Measurements from ENCODE around the gene ANK2. TPM values are rescaled to one million over a fixed set of nuclear protein-coding genes. Genes with fewer than 3 reads are reported as not detected.

ANK2 gene
- total RNA-seq, 1 donor from 2014 or later, result 9.4 TPM

- no peak overlapping the region for H3K27ac ChIP-seq
- no peaks in the 10 kb centered on the region for H3K36me3 ChIP-seq
- H3K4me3 ChIP-seq, result no peak overlapping the region
- H3K9me3 ChIP-seq, result no peaks in the 10 kb centered on the region
- intact Hi-C loops (cut with DNase I), result no loop called here
- TF ChIP-seq, protein P1, sequence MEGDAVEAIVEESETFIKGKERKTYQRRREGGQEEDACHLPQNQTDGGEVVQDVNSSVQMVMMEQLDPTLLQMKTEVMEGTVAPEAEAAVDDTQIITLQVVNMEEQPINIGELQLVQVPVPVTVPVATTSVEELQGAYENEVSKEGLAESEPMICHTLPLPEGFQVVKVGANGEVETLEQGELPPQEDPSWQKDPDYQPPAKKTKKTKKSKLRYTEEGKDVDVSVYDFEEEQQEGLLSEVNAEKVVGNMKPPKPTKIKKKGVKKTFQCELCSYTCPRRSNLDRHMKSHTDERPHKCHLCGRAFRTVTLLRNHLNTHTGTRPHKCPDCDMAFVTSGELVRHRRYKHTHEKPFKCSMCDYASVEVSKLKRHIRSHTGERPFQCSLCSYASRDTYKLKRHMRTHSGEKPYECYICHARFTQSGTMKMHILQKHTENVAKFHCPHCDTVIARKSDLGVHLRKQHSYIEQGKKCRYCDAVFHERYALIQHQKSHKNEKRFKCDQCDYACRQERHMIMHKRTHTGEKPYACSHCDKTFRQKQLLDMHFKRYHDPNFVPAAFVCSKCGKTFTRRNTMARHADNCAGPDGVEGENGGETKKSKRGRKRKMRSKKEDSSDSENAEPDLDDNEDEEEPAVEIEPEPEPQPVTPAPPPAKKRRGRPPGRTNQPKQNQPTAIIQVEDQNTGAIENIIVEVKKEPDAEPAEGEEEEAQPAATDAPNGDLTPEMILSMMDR (IDR thresholded peaks at IDR 0.05), result no peak
- H3K27me3 ChIP-seq, result no peaks in the 10 kb centered on the region
- H3K4me1 ChIP-seq, result no peaks in the 10 kb centered on the region
- DNase-seq (ENCODE audit: low spot score in 2 of 2), result no peak
Measured at GRCh38 chr4:113289766-113290165, 240.3 kb downstream of the ANK2 start.

GRCh38 chr4:113290666-113291065, 241.2 kb downstream of the ANK2 start:
- intact Hi-C loops (cut with DNase I), result no loop called here
- no peak for DNase-seq (ENCODE audit: low spot score in 2 of 2)
- Histone ChIP-seq H3K27ac (no peak overlapping the region), H3K36me3 (no peaks in the 10 kb centered on the region), H3K27me3 (no peaks in the 10 kb centered on the region), H3K9me3 (no peaks in the 10 kb centered on the region), H3K4me3 (no peak overlapping the region), H3K4me1 (peaks cover 0 to 3% of the 10 kb centered on the region in 2 donors)
- TF ChIP-seq, protein P1 (IDR thresholded peaks at IDR 0.05), result no peak

DNA sequence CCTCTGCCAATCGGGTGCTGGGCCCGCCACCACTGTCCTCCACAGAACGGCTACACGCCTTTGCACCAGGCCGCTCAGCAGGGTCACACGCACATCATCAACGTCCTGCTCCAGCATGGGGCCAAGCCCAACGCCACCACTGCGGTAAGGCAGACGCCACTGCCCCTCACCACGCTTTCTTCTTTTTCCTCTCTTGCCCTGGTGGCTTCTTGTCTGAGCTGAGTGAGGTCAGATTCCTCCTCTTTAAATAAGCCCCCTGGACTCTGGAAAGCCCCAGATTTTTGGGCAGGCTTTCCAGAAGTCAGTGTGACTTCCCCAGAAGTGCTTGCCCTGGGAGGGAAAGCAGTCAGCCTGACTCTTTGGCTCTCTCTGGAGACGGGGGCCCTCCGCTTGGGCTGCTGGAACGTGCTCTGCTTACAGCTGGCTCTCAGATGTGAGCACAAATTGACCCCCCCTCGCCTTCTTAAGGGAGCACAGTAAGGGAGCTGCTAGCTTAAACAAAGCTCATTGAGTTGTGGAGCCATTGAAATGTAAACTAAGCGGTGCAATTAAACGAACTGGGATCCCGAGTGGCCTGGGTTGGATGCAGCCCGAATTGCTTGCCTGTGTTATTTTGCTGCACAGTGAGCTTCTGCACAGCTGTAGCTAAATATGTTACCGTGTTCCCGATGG, 243.1 kb downstream of the ANK2 start:
- H3K9me3 ChIP-seq, result no peaks in the 10 kb centered on the region
- peak in 1 of 2 donors; percentile 69 for DNase-seq (ENCODE audit: low spot score in 2 of 2)
- no peaks in the 10 kb centered on the region for H3K27me3 ChIP-seq
- peak overlapping the region; percentile 43 to 46 for H3K27ac ChIP-seq
- TF ChIP-seq, protein P1 (IDR thresholded peaks at IDR 0.05), result no peak
- peak overlapping the region in 1 of 2 donors; percentile 56 for H3K4me3 ChIP-seq
- H3K4me1 ChIP-seq, result peaks cover 0 to 3% of the 10 kb centered on the region in 2 donors
- no peaks in the 10 kb centered on the region for H3K36me3 ChIP-seq
- intact Hi-C loops (cut with DNase I), result no loop called here

GRCh38 chr4:113293043-113293560, 243.6 kb downstream of the ANK2 start:
- H3K4me3 ChIP-seq, result peak overlapping the region in 1 of 2 donors; percentile 56

DNA sequence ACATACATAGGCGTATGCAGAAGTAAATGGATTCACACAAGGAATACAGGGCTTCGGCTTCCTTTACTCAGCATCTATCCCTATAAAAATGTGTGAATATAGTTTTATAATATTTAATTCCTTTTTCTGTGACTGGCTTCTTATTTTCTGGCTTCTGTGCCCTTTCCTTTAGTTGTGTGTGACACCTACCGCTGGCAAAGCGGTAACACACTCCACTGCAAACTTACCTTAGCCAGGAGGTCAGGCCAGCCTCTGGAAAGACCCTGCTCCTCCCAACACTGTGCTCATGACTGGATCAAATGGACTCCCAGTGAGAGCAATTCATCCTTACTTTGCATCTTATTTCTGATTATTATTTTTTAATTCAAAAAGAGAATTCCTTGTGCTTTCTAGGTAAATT, 244.2 kb downstream of the ANK2 start:
- no peaks in the 10 kb centered on the region for H3K9me3 ChIP-seq
- DNase-seq (ENCODE audit: low spot score in 2 of 2), result no peak
- peaks cover 0 to 3% of the 10 kb centered on the region in 2 donors for H3K4me1 ChIP-seq
- intact Hi-C loops (cut with DNase I), result no loop called here
- peak overlapping the region in 1 of 2 donors; percentile 56 for H3K4me3 ChIP-seq
- peak overlapping the region; percentile 13 to 43 for H3K27ac ChIP-seq
- H3K36me3 ChIP-seq, result no peaks in the 10 kb centered on the region
- H3K27me3 ChIP-seq, result no peaks in the 10 kb centered on the region
- TF ChIP-seq, protein P1 (IDR thresholded peaks at IDR 0.05), result peak in 1 of 3 experiments; percentile 39

More at GRCh38 chr4:113293043-113293560, 243.6 kb downstream of the ANK2 start:
- Histone ChIP-seq H3K36me3 (no peaks in the 10 kb centered on the region), H3K27me3 (no peaks in the 10 kb centered on the region), H3K27ac (peak overlapping the region; percentile 43 to 46), H3K4me1 (peaks cover 0 to 3% of the 10 kb centered on the region in 2 donors), H3K9me3 (no peaks in the 10 kb centered on the region)
- intact Hi-C loops (cut with DNase I), result no loop called here
- TF ChIP-seq, protein P1 (IDR thresholded peaks at IDR 0.05), result no peak
- DNase-seq (ENCODE audit: low spot score in 2 of 2), result no peak
